HG03432 (cell line): Measurements from ENCODE around the gene SYNJ2.
"Not testable (repeated sequence)": the region's sequence is repeated elsewhere in the genome, so short reads cannot be mapped to it uniquely, and the experiment has no call there.

Experiments used
- ATAC-seq: cut with Tn5 transposase; IDR thresholded peaks from one replicate; pipeline ENCODE4 v1.9.1; 2021; ENCODE audit warnings: mild to moderate bottlenecking, moderate library complexity; ENCODE audit not compliant: unreplicated experiment

SYNJ2 gene

DNA sequence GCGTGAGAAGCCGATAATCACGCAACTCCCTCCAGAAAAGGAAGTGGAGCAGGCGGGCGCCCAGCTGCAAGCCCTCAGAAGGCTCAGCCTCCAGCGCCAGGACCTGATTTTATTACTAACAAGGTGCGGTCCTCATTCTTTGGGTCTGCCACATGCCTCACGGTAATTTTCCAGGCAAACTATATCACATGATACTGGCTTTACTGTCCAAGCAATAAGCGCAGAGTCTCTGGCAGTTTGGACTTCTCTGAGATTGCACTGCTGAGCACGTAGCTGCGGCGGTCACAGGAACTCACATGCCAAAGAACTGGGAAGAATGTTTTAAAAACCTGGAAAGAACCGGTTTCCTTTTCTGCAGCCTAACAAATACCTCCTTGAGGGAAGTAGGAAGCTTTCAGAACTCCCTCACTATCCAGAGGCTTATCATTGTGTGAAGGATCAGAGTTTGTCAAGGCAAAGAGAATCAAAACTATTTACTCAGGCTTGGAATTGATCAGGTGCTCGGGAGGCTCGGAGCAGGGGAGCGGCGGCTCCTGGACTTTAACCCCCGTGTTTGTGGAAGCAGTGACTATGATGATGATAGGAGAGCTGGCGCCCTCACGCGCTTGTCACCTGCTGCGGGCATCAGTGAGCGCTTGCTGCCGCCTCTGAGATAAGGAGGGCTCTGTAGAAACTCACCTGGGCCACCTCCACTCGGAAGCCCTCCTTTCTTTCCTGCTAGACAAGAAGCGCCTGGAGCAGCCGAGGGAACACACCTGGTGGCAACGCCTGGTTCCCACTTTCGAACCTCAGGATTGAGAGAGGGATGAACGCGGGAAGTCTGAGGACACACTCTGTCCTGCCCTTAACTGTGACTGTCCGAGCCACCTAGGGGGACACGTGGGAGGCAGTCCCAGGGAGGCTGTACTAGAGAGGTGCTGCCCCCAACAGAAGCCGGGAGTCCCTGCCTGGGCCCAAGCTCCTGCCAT is 27.2 kb upstream of the SYNJ2 start:
- ATAC-seq, result no peak

GRCh38 chr6:157955675-157956074 is 26.0 kb upstream of the SYNJ2 start:
- ATAC-seq, result no peak

- ATAC-seq, result no peak
Measured at GRCh38 chr6:157956171-157956730, 25.4 kb upstream of the SYNJ2 start.

- no peak for ATAC-seq
Measured at GRCh38 chr6:157959451-157960227, 22.0 kb upstream of the SYNJ2 start.

- no peak for ATAC-seq
Measured at GRCh38 chr6:157961153-157961831, 20.4 kb upstream of the SYNJ2 start.

DNA sequence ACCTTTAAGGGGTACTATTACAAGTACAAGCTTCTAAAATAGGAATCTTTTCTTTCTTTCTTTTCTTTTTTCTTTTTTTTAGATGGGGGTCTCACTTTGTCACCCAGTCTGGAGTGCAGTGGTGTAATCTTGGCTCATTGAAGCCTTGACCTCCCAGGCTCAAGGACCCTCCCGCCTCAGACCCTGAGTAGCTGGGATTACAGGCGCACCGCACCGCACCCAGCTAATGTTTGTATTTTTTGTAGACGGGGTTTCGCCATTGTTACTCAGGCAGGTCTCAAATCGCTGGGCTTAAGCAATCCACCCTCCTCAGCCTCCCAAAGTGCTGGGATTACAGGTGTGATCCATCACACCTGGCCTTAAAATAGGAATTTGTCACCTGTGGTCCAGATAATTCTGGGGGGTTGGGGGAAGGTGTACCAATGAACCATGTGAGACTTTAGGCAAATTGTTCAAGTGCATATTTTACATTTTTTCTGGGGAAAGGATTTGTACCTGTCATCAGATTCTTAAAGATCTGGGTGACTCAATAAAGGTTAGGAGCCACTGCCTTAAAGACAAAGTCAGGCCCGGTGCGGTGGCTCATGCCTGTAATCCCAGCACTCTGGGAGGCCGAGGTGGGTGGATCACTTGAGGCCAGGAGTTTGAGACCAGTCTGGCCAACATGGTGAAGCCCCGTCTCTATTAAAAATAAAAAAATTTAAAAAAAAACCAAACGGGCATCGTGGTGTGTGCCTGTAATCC is 19.7 kb upstream of the SYNJ2 start:
- ATAC-seq, result no peak

DNA sequence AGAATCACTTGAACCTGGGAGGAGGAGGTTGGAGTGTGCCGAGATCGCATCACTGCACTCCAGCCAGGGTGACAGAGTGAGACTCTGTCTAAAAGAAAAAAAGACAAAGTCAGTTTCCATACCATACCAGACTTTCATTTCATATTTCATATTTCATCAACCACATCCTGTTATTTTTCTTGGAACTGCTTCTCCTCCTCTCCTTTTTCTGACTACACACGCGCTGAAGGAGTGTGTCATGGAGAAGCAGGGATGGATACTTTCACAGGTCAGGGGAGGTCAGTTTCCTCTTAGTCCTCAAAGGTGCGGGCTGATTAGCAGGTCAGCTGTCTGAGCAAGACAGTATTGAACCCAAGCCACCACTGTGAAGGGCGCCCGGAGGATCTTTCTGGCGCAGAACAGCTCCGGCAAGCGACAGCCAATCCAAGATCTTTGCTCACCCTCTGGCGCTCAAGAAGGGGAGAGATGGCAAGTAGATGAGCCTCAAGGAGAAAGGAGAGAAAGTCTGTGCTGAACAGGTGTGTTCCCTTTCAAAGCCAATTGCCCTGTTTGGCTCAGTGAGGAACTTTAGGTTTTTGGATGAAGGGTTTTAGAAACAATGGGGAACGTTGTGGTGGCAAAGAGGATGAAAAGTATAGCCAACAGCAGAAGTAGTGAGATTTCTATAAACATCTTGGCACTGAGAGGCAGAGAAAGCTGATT is 18.9 kb upstream of the SYNJ2 start:
- no peak for ATAC-seq

DNA sequence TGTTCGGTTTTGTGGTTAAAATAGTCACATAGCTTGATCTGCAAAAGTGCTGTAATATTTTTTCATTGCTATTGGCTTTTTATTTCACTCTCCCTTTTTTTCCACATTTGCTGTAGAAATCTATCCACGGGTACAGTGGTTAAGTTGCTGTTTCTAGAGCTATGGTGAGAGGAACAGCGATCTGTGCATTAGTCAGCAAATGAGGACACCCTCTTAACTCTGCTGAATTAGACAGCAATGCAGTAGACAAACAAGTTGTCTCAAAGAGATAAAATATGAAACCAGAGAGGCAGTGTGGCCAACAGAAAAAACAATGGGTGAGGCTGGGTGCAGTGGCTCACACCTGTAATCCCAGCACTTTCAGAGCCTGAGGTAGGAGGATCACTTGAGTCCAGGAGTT is 17.6 kb upstream of the SYNJ2 start:
- ATAC-seq, result no peak

- ATAC-seq, result no peak
Measured at GRCh38 chr6:157965387-157965786, 16.3 kb upstream of the SYNJ2 start.

DNA sequence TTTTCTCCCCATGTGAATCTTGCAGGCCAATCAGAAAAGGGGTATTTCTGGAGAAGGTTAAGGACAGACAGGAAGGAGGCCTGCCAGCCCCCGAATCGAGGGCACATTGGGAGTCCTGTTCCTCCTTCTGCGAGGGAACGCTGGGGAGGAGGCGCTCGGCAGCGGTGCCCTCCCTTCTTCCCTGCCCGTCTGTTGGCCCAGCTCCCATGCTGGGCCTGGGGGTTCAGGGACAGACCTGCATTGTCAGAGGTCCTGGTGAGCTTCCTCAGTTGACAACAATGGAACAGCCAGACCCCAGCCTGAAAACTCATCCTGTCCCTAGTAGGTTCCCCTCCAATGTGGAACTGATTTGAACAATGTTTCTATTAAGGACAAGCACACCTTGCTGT is 15.1 kb upstream of the SYNJ2 start:
- ATAC-seq, result no peak

DNA sequence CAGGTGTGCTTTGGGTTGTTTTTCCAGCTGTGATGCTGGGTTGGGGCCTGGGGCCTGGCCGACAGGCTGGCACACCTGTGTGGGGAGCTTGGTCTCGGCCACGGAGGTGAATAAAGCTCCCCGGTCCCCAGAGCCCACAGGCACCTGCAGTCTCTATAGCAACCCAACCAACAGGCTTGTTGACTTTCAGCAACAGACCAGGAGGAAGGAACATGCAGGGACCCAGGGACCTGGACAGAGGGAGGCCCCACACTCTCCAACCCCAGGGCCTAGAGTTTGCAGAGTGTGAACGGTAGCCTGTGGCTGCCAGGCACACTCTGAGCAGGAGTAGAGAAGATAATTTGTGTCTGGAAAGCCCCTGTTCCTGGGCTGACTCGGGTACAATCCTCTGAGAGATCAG is 14.6 kb upstream of the SYNJ2 start:
- no peak for ATAC-seq

DNA sequence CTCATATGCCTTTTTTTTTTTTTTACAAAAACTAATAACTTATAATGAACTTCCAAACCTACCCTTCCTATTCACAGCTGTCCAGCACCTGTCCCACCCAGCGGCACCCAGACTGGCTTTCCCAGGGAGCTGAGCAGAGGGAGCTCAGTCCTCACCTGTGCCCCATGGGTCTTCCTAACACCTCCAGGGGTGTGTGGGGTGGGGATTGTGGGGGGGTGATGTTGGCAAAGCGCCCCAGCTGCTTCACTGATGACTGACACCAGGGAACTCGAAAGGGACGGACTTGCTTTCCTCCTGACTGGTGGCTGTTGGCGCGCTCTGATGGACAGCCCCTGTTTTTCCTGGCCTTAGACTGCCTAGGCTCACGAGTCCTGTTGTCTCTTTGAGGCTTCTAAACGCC is 14.2 kb upstream of the SYNJ2 start:
- ATAC-seq, result no peak

- not testable (repeated sequence) for ATAC-seq
Measured at GRCh38 chr6:157972177-157972576, 9.5 kb upstream of the SYNJ2 start.

GRCh38 chr6:157974341-157974894 is 7.2 kb upstream of the SYNJ2 start:
- no peak for ATAC-seq

- no peak for ATAC-seq
Measured at GRCh38 chr6:157974967-157975366, 6.7 kb upstream of the SYNJ2 start.

DNA sequence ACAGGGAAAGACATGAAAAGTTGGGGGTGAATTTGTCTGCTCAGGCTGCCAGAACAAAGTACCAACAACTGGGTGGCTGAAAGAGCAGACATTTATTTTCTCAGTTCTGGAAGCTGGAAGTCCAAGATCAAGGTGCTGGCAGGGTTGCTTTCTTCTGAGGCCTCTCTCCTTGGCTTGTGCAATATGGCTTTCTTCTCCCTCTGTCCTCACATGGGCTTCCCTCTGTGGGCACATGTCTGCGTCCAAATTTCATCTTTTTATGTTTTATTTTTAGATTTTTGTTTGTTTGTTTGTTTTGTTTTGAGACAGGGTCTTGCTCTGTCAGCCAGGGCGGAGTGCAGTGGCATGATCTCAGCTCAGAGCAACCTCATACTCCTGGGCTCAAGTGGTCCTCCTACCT is 6.2 kb upstream of the SYNJ2 start:
- ATAC-seq, result no peak

GRCh38 chr6:157976345-157977175 is 5.1 kb upstream of the SYNJ2 start:
- ATAC-seq, result no peak

GRCh38 chr6:157977176-157977804 is 4.4 kb upstream of the SYNJ2 start:
- ATAC-seq, result no peak
